Left renal pelvis (tissue), 4 donors: ENCODE data around the gene IFNA10. TPM values are rescaled to one million over a fixed set of nuclear protein-coding genes. Genes with fewer than 3 reads are reported as not detected.
"Not testable (repeated sequence)": the region's sequence is repeated elsewhere in the genome, so short reads cannot be mapped to it uniquely, and the experiment has no call there.

Source experiments
- DNase-seq, 4 donors: peaks; one replicate each; pipeline ENCODE4 v3.0.0-alpha.2; 2013; ENCODE audit warnings: low read depth in 4 of 4, low spot score in 3 of 4
- polyA plus RNA-seq, 4 donors: library from polyadenylated mRNA; unstranded; fragments of 120-200 nt; gene quantifications; one replicate each; pipeline ENCODE4 v1.2.1, GENCODE V29; 2013; ENCODE audit not compliant: insufficient read length in 4 of 4

Gene IFNA10
- polyA plus RNA-seq, 4 donors = not detected

DNA sequence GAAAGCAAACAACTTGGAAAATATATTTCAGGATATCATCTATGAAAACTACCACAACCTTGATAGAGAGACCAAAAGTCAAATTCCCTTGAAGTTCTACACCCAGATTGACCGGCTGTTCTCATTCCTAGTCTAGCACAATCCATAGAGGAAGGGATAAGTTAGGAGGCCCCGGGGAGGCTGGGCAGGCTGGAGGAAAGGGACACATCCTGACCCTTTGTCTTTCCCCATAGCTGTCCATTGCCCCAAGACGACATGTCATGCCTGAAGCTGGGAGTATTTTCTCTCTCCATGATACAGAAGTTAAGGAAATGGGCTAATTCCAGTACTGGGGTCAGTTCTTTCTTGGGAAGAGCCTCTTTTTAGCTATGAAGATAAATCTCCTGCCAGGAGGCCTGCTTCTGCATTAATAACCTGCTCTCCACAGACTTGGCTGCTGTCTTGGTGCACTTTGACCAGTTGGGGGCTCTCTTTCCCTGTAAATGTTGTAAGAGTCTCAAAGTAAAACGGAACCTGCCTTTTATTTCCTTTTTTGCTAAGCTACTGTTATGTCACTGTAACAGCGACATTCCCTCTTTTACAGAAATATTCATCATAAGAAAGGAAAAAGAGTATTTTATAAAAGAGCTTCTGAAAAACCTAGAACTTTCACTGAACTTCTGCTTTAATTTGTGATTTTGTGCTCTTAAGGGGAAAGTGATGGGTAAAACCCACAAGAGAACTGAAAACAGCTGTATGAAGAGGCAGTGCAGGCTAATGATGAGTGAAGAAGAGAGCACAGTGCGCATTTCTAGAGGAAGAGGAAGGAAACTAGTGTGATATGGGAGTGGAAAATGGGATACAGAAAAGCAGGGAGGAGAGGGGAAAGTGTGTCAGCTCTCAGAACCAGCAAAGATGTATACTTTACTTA, 11.8 kb downstream of the IFNA10 start:
- DNase-seq = not testable (repeated sequence)

DNA sequence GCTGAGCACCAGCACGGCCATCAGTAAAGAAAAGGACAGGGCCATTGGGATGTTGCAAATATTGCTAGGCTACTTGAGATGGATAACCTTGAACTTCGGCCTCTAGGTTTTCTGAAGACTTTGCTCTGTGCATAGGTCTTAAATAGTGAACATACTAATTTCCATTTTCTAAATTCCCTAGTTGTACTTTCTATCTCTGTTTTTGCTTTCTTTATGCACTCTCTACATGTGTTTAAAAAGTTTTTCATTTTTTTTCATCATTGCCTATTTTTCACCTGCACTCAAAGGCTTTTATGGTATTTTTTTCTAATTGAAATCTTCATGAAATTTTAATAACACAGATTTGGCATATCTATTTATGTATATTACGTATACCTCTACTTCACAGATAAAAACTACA, 19.5 kb downstream of the IFNA10 start, which contains the start of gene IFNA4:
TSS of gene IFNA4 (minus strand) at position 101 of the 400 bp plus-strand sequence. CDS start at position 45, 56 bp downstream.
- DNase-seq = not testable (repeated sequence)

DNA sequence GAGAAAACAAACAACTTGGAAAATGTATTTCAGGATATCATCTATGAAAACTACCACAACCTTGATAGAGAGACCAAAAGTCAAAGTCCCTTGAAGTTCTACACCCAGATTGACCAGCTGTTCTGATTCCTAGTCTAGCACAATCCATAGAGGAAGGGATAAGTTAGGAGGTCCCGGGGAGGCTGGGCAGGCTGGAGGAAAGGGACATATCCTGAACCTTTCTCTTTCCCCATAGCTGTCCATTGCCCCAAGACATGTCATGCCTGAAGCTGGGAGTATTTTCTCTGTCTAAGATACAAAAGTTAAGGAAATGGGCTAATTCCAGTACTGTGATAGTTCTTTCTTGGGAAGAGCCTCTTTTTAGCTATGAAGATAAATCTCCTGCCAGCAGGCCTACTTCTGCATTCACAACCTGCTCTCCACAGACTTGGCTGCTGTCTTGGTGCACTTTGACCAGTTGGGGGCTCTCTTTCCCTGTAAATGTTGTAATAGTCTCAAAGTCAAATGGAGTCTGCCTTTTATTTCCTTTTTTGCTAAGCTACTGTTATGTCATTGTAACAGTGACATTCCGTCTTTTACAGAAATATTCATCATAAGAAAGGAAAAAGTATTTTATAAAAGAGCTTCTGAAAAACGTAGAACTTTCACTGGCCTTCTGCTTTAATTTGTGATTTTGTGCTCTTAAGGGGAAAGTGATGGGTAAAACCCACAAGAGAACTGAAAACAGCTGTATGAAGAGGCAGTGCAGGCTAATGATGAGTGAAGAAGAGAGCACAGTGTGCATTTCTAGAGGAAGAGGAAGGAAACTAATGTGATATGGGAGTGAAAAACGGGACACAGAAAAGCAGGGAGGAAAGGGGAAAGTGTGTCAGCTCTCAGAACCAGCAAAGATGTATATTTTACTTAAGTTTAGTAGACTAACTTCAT, 23.9 kb downstream of the IFNA10 start:
- DNase-seq = not testable (repeated sequence)

DNA sequence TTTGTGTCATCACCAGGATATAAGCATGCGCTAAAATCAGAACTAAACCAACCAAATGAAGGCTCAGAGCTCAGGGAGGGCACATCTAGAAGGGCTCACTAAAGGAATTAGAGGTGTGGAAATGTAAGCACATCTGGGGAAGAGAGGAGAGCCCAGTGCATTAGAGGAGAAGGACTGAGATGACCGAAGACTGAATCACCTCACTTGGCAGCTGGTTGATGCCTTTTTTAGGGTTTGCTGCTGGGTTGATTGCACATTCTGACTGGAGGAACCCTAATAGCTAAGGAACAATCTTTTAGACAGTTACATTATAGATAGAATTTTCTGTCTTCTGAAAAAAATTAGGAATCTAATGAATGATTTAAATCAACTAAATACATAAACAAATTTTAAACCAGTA, 32.3 kb downstream of the IFNA10 start:
- no peak for DNase-seq

DNA sequence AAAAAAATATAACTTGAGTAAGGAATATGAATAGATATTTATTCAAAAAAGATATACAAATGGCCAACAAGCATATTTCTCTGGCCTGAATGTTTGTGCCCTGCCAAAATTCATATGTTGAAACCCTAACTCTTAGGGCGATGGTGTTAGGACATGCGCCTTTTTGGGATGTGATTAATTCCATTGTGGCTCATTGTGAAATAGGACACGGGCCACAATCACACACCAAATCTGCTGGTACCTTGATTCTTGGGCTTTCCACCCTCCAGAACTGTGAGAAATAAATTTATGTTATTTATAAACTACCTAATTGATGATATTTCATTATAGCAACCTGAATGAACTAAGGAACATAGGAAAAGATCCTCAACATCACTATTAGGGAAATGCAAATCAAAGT, 34.8 kb downstream of the IFNA10 start:
- no peak for DNase-seq

DNA sequence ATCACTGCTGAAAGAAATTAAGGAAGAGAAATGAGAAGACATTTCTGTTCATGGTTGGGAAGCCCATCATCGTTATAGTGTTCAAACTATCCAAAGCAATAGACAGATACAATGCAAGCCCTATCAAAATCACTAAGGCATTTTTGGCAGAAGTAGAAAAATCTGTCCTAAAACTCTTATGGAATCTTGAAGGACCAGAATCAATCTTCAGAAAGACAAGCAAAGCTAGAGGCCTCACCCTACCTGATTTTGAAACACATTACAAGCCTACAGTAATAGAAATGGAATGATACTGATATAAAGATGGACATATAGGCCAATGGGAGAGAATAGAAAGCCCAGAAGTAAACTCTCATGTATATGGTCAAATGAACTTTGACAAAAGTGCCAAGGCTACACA, 35.6 kb downstream of the IFNA10 start:
- DNase-seq = no peak

DNA sequence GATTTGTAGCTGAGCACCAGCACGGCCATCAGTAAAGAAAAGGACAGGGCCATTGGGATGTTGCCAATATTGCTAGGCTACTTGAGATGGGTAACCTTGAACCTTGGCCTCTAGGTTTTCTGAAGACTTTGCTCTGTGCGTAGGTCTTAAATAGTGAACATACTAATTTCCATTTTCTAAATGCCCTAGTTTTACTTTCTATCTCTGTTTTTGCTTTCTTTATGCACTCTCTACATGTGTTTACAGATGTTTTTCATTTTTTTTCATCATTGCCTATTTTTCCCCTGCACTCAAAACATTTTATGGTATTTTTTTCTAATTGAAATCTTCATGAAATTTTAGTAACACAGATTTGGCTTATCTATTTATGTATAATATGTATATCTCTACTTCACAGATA, 40.4 kb downstream of the IFNA10 start, which contains the start of gene IFNA21:
TSS of gene IFNA21 (minus strand) at position 101 of the 400 bp plus-strand sequence. CDS start at position 53, 48 bp downstream.
- not testable (repeated sequence) for DNase-seq

DNA sequence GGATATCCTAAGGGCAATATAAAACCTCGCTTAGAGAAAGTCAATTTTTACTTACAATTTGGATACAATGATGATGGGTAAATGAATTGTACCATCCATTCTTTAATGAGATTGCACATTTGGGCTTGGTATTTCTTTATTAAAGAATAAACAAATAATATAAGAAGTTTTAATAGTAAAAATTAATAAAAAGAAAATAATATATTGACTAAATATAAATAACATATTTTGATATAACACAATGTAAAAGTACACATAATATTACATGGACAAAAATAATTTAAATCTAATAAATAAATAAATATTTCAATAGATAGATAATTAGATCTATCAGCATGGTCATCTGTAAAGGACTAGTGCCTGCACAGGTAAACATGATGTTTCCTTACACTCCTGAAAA, 41.4 kb downstream of the IFNA10 start:
- DNase-seq = no peak

DNA sequence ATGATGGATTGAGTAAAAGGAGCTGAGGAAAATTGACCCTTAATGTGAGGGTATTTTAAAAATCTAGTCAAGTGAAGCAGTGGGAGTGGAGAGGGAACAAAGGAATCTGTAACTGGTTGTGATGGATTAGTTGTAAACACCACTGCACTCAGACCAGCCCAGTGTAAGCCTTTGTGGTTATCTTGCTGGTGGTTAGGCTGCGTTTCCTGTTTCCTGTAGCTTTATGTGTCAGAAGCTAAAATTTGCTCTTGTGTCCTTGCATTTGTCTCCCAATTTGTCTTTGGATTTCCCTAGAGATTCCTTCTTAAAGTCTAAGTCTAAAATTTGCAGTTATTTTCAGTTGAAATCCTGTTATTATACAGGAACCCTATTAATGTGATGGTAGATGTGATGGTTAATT, 46.8 kb downstream of the IFNA10 start:
- no peak for DNase-seq

Other genes with a start within 250 kb of the IFNA10 start
- gene HACD4, start 175.5 kb downstream of the IFNA10 start, polyA plus RNA-seq = 1 to 10 TPM; 3.1 to 5.1 (median 3.4) TPM
- gene IFNB1, start 129.2 kb downstream of the IFNA10 start, polyA plus RNA-seq = not detected
- gene IFNW1, start 65.3 kb downstream of the IFNA10 start, polyA plus RNA-seq = not detected
- gene IFNA21, start 40.5 kb downstream of the IFNA10 start, polyA plus RNA-seq = under 1 TPM in 1 of 4 donors, not detected in 3; 0.15 TPM
- gene IFNA4, start 19.6 kb downstream of the IFNA10 start, polyA plus RNA-seq = not detected
- gene IFNA7, start 4.9 kb downstream of the IFNA10 start, polyA plus RNA-seq = not detected
- gene IFNA16, start 10.2 kb upstream of the IFNA10 start, polyA plus RNA-seq = not detected
- gene IFNA17, start 21.1 kb upstream of the IFNA10 start, polyA plus RNA-seq = not detected
- not detected for gene IFNA14, start 32.9 kb upstream of the IFNA10 start, polyA plus RNA-seq
- not detected for gene IFNA5, start 98.2 kb upstream of the IFNA10 start, polyA plus RNA-seq
- gene KLHL9, start 128.3 kb upstream of the IFNA10 start, polyA plus RNA-seq = 10 to 100 TPM; 46.3 to 62.3 (median 49.8) TPM
- not detected for gene IFNA6, start 143.7 kb upstream of the IFNA10 start, polyA plus RNA-seq
- gene IFNA13, start 160.9 kb upstream of the IFNA10 start, polyA plus RNA-seq = not detected
- gene IFNA2, start 178.3 kb upstream of the IFNA10 start, polyA plus RNA-seq = not detected
- not detected for gene IFNA8, start 202.0 kb upstream of the IFNA10 start, polyA plus RNA-seq
- gene IFNA1, start 233.3 kb upstream of the IFNA10 start, polyA plus RNA-seq = not detected